Smooth muscle cell (in vitro differentiated cells): ENCODE data around the gene CRYBG2. TPM values are rescaled to one million over a fixed set of nuclear protein-coding genes. Genes with fewer than 3 reads are reported as not detected.

Experiments used
- DNase-seq: peaks from one replicate; lab custom pipeline; 2025; ENCODE audit not compliant: unreplicated experiment; lab: John Stamatoyannopoulos, UW
- H2AFZ ChIP-seq: fragments of 200-600 bp; sonication (generic); 2 replicates; pipeline ENCODE4 v1.6.0; 2016; ENCODE audit warnings: antibody characterized with exemption, low read depth, mild to moderate bottlenecking
- H3F3A ChIP-seq: fragments of 200-600 bp; sonication (generic); 2 replicates; pipeline ENCODE4 v1.6.0; 2017; ENCODE audit warnings: antibody characterized with exemption, low read depth
- H3K27ac ChIP-seq: fragments of 200-600 bp; sonication (generic); 2 replicates; pipeline ENCODE4 v1.5.1; 2016; ENCODE audit warnings: low read depth, mild to moderate bottlenecking
- H3K27me3 ChIP-seq: fragments of 200-600 bp; sonication (generic); 2 replicates; pipeline ENCODE4 v1.6.1; 2016; ENCODE audit warnings: low read depth, mild to moderate bottlenecking
- H3K36me3 ChIP-seq: fragments of 200-600 bp; sonication (generic); 2 replicates; pipeline ENCODE4 v1.5.1; 2016; ENCODE audit warnings: low read depth
- H3K4me1 ChIP-seq: fragments of 200-600 bp; sonication (generic); 2 replicates; pipeline ENCODE4 v1.5.1; 2016; ENCODE audit warnings: low read depth
- H3K4me2 ChIP-seq: fragments of 200-600 bp; sonication (generic); 2 replicates; pipeline ENCODE4 v1.6.0; 2016; ENCODE audit warnings: mild to moderate bottlenecking
- H3K4me3 ChIP-seq: fragments of 200-600 bp; sonication (generic); 2 replicates; pipeline ENCODE4 v1.5.1; 2016; ENCODE audit warnings: mild to moderate bottlenecking
- H3K79me2 ChIP-seq: fragments of 200-600 bp; sonication (generic); 2 replicates; pipeline ENCODE4 v1.6.0; 2016; ENCODE audit warnings: low read depth, mild to moderate bottlenecking
- H3K9ac ChIP-seq: fragments of 200-600 bp; sonication (generic); 2 replicates; pipeline ENCODE4 v1.6.0; 2016; ENCODE audit warnings: low read depth
- H3K9me3 ChIP-seq: fragments of 200-600 bp; sonication (generic); replicated peaks from 2 replicates; pipeline ENCODE4 v1.5.1; 2016; ENCODE audit warnings: low read depth
- H4K20me1 ChIP-seq: fragments of 200-600 bp; sonication (generic); 2 replicates; pipeline ENCODE4 v1.6.0; 2016; ENCODE audit warnings: low read depth
- CTCF ChIP-seq: fragments of 200-600 bp; sonication (generic); IDR thresholded peaks from 2 replicates; pipeline ENCODE4 v1.5.1; 2017; ENCODE audit warnings: borderline replicate concordance, mild to moderate bottlenecking, antibody characterized with exemption; ENCODE audit not compliant: insufficient read depth, poor library complexity, severe bottlenecking
- WGBS: methylation state at CpG from one replicate; pipeline ENCODE4 v1.1.7; 2016; ENCODE audit warnings: low lambda C conversion rate; 5-methylcytosine and 5-hydroxymethylcytosine counted together
- polyA plus RNA-seq: library from polyadenylated mRNA; unstranded; fragments of >200 nt; fragmentation: Nextera tagmentation; extraction: Ambion mirVana; gene quantifications from 2 replicates; pipeline ENCODE4 v1.2.1, GENCODE V29; 2016
- total RNA-seq: library from RNA; depleted of rRNA; stranded (reverse); fragments of >200 nt; gene quantifications from 2 replicates; pipeline ENCODE4 v1.2.3, GENCODE V29; 2014

The CRYBG2 gene
- total and polyA plus RNA-seq, 2 experiments from 2014 or later: 4.1 to 9.5 TPM

GRCh38 chr1:26328597-26328996, 25.3 kb downstream of the CRYBG2 start:
- no peaks in the 10 kb centered on the region for H4K20me1 ChIP-seq
- no peak for TF ChIP-seq CTCF
- no peak for DNase-seq
- H3K4me2 ChIP-seq: no peak overlapping the region
- no peaks in the 10 kb centered on the region for H3F3A ChIP-seq
- no peak overlapping the region for H3K27ac ChIP-seq
- H3K27me3 ChIP-seq: no peaks in the 10 kb centered on the region
- no peak overlapping the region for H2AFZ ChIP-seq
- 82% methylated on average over 8 of the region's 8 CpGs for WGBS
- H3K36me3 ChIP-seq: no peaks in the 10 kb centered on the region
- no peaks in the 10 kb centered on the region for H3K79me2 ChIP-seq
- no peak overlapping the region for H3K4me3 ChIP-seq
- no peak overlapping the region for H3K9ac ChIP-seq
- no peaks in the 10 kb centered on the region for H3K9me3 ChIP-seq
- no peaks in the 10 kb centered on the region for H3K4me1 ChIP-seq

- no peak overlapping the region for H2AFZ ChIP-seq
- no peaks in the 10 kb centered on the region for H3K9me3 ChIP-seq
- DNase-seq: no peak
Observed at GRCh38 chr1:26327956-26328362, 26.0 kb downstream of the CRYBG2 start.

GRCh38 chr1:26324550-26324949, 29.4 kb downstream of the CRYBG2 start:
- H4K20me1 ChIP-seq: no peaks in the 10 kb centered on the region
- no peak for DNase-seq
- H3K27me3 ChIP-seq: no peaks in the 10 kb centered on the region
- no peak overlapping the region for H3K9ac ChIP-seq
- no peak overlapping the region for H3K4me3 ChIP-seq
- H3K79me2 ChIP-seq: no peaks in the 10 kb centered on the region
- no peaks in the 10 kb centered on the region for H3K4me1 ChIP-seq
- no peak overlapping the region for H3K4me2 ChIP-seq
- no peaks in the 10 kb centered on the region for H3K9me3 ChIP-seq
- H3K27ac ChIP-seq: no peak overlapping the region
- H3F3A ChIP-seq: no peaks in the 10 kb centered on the region
- WGBS: 77% methylated on average over 3 of the region's 3 CpGs
- TF ChIP-seq CTCF: no peak
- H3K36me3 ChIP-seq: no peaks in the 10 kb centered on the region
- H2AFZ ChIP-seq: no peak overlapping the region

More at GRCh38 chr1:26327956-26328362, 26.0 kb downstream of the CRYBG2 start:
- TF ChIP-seq CTCF: no peak
- Histone ChIP-seq H4K20me1 (no peaks in the 10 kb centered on the region), H3K79me2 (no peaks in the 10 kb centered on the region), H3K27ac (no peak overlapping the region), H3K36me3 (no peaks in the 10 kb centered on the region), H3F3A (no peaks in the 10 kb centered on the region), H3K4me2 (no peak overlapping the region), H3K4me1 (no peaks in the 10 kb centered on the region), H3K4me3 (no peak overlapping the region), H3K9ac (no peak overlapping the region), H3K27me3 (no peaks in the 10 kb centered on the region)
- 72% methylated on average over 8 of the region's 8 CpGs for WGBS

- no peak overlapping the region for H3K27ac ChIP-seq
- DNase-seq: no peak
- no peaks in the 10 kb centered on the region for H3K4me1 ChIP-seq
- no peak overlapping the region for H3K4me3 ChIP-seq
- TF ChIP-seq CTCF: no peak
- no peaks in the 10 kb centered on the region for H3K27me3 ChIP-seq
- H3K9ac ChIP-seq: no peak overlapping the region
- H3K4me2 ChIP-seq: no peak overlapping the region
- H2AFZ ChIP-seq: no peak overlapping the region
- no peaks in the 10 kb centered on the region for H3K36me3 ChIP-seq
- no peaks in the 10 kb centered on the region for H3K79me2 ChIP-seq
- H3K9me3 ChIP-seq: no peaks in the 10 kb centered on the region
- H4K20me1 ChIP-seq: no peaks in the 10 kb centered on the region
- 99% methylated on average over 2 of the region's 2 CpGs for WGBS
- H3F3A ChIP-seq: no peaks in the 10 kb centered on the region
Observed at GRCh38 chr1:26323382-26323781, 30.5 kb downstream of the CRYBG2 start.
